DOHH2 (cell line): ENCODE results near the gene ACAD9.

Experiments used
- H3F3A ChIP-seq: fragments of 200-600 bp; sonication (generic), shearing (Covaris generic); 2 replicates; pipeline ENCODE4 v1.6.0; 2016; ENCODE audit warnings: antibody characterized with exemption, mild to moderate bottlenecking; ENCODE audit not compliant: control insufficient read depth, insufficient read depth
- H3K27ac ChIP-seq: fragments of 200-600 bp; sonication (generic); 2 replicates; pipeline ENCODE4 v1.5.1; 2014; ENCODE audit warnings: low read depth, mild to moderate bottlenecking, low read length, moderate library complexity
- H3K27me3 ChIP-seq: fragments of 200-600 bp; sonication (generic); 2 replicates; pipeline ENCODE4 v1.6.1; 2014; ENCODE audit warnings: mild to moderate bottlenecking, low read length, mixed read lengths; ENCODE audit not compliant: control insufficient read depth
- H3K36me3 ChIP-seq: fragments of 200-600 bp; sonication (generic); 2 replicates; pipeline ENCODE4 v1.6.1; 2014; ENCODE audit warnings: mild to moderate bottlenecking, low read length, moderate library complexity, mixed read lengths; ENCODE audit not compliant: control insufficient read depth
- H3K4me1 ChIP-seq: fragments of 200-600 bp; sonication (generic); 2 replicates; pipeline ENCODE4 v1.6.1; 2014; ENCODE audit warnings: mild to moderate bottlenecking, low read length, mixed read lengths; ENCODE audit not compliant: control insufficient read depth
- H3K4me2 ChIP-seq: fragments of 200-600 bp; sonication (generic); 2 replicates; pipeline ENCODE4 v1.6.0; 2014; ENCODE audit warnings: mild to moderate bottlenecking, low read length, moderate library complexity
- H3K4me3 ChIP-seq: fragments of 200-600 bp; sonication (generic); 2 replicates; pipeline ENCODE4 v1.5.1; 2014; ENCODE audit warnings: mild to moderate bottlenecking, low read length, mixed read lengths
- H3K79me2 ChIP-seq: fragments of 200-600 bp; sonication (generic); 2 replicates; pipeline ENCODE4 v1.6.1; 2014; ENCODE audit warnings: mild to moderate bottlenecking, low read length, mixed read lengths; ENCODE audit not compliant: control insufficient read depth
- H3K9me2 ChIP-seq: fragments of 200-600 bp; sonication (generic); replicated peaks from 2 replicates; pipeline ENCODE4 v1.6.1; 2014; ENCODE audit warnings: mild to moderate bottlenecking, low read length, mixed read lengths; ENCODE audit not compliant: control insufficient read depth
- H3K9me3 ChIP-seq: fragments of 200-600 bp; sonication (generic); 2 replicates; pipeline ENCODE4 v1.6.1; 2014; ENCODE audit warnings: antibody characterized with exemption, low read length, mixed read lengths; ENCODE audit not compliant: control insufficient read depth, insufficient read depth
- H4K20me1 ChIP-seq: fragments of 200-600 bp; sonication (generic); 2 replicates; pipeline ENCODE4 v1.6.0; 2014; ENCODE audit warnings: low read depth, mild to moderate bottlenecking, antibody characterized with exemption, low read length, moderate library complexity; ENCODE audit not compliant: control insufficient read depth, insufficient read depth
- CTCF ChIP-seq: fragments of 200-600 bp; sonication (generic); IDR thresholded peaks from one replicate; pipeline ENCODE4 v1.5.1; 2014; ENCODE audit warnings: antibody characterized with exemption, mild to moderate bottlenecking, low read depth, low read length; ENCODE audit not compliant: poor library complexity, severe bottlenecking
- EZH2phosphoT487 ChIP-seq: fragments of 200-600 bp; sonication (generic); IDR thresholded peaks from 2 replicates; pipeline ENCODE4 v1.6.1; 2017; ENCODE audit warnings: borderline replicate concordance, mild to moderate bottlenecking, antibody characterized with exemption, low read length, moderate library complexity, mixed read lengths

The ACAD9 gene

GRCh38 chr3:128867200-128868125, 12.0 kb upstream of the ACAD9 start:
- H3K79me2 ChIP-seq = no peaks in the 10 kb centered on the region
- TF ChIP-seq EZH2phosphoT487 = no peak
- TF ChIP-seq CTCF = no peak
- H3K4me1 ChIP-seq = no peaks in the 10 kb centered on the region
- H3K27me3 ChIP-seq = no peaks in the 10 kb centered on the region
- no peaks in the 10 kb centered on the region for H3K36me3 ChIP-seq
- H3K4me2 ChIP-seq = no peak overlapping the region
- H3K9me3 ChIP-seq = no peaks in the 10 kb centered on the region
- H3K27ac ChIP-seq = no peak overlapping the region
- H4K20me1 ChIP-seq = no peaks in the 10 kb centered on the region
- H3F3A ChIP-seq = no peaks in the 10 kb centered on the region
- no peak overlapping the region for H3K4me3 ChIP-seq
- H3K9me2 ChIP-seq = no peaks in the 10 kb centered on the region

GRCh38 chr3:128870347-128870746, 9.1 kb upstream of the ACAD9 start:
- Histone ChIP-seq H3K4me1 (no peaks in the 10 kb centered on the region), H3K9me2 (no peaks in the 10 kb centered on the region), H4K20me1 (no peaks in the 10 kb centered on the region), H3K4me2 (no peak overlapping the region), H3K9me3 (no peaks in the 10 kb centered on the region), H3K79me2 (no peaks in the 10 kb centered on the region), H3K27me3 (no peaks in the 10 kb centered on the region), H3K36me3 (no peaks in the 10 kb centered on the region), H3F3A (no peaks in the 10 kb centered on the region), H3K4me3 (no peak overlapping the region), H3K27ac (no peak overlapping the region)
- TF ChIP-seq EZH2phosphoT487 = no peak
- TF ChIP-seq CTCF = no peak

GRCh38 chr3:128872282-128872681, 7.1 kb upstream of the ACAD9 start:
- no peak for TF ChIP-seq EZH2phosphoT487
- no peak for TF ChIP-seq CTCF
- no peak overlapping the region for H3K4me2 ChIP-seq
- H3K36me3 ChIP-seq = peaks cover 1% of the 10 kb centered on the region
- no peaks in the 10 kb centered on the region for H3K27me3 ChIP-seq
- H3F3A ChIP-seq = peaks cover 3% of the 10 kb centered on the region; the same call in 1 of the 2 replicates
- H4K20me1 ChIP-seq = no peaks in the 10 kb centered on the region
- no peak overlapping the region for H3K27ac ChIP-seq
- H3K9me3 ChIP-seq = no peaks in the 10 kb centered on the region
- H3K79me2 ChIP-seq = no peaks in the 10 kb centered on the region; the same call in 1 of the 2 replicates
- peaks cover under 1% of the 10 kb centered on the region; the same call in 1 of the 2 replicates for H3K4me1 ChIP-seq
- H3K4me3 ChIP-seq = no peak overlapping the region
- no peaks in the 10 kb centered on the region for H3K9me2 ChIP-seq
